Caco-2 (cell line): ENCODE results near the gene ZNF24. TPM values are rescaled to one million over a fixed set of nuclear protein-coding genes. Genes with fewer than 3 reads are reported as not detected.

ENCODE experiments used
- BruUV-seq: library from RNA; stranded (reverse); fragments of 400-500 nt; replicated peaks from 2 replicates; lab custom pipeline; 2021; lab: Mats Ljungman, UMichigan
- CTCF ChIA-PET: fragments of 300-600 bp; sonication (Branson Sonifier 250); formaldehyde crosslinking; loops from one replicate; lab custom pipeline; 2022; ENCODE audit warnings: antibody characterized with exemption; lab: Charles Lee
- POLR2A ChIA-PET: fragments of 300-600 bp; sonication (Branson Sonifier 250); formaldehyde crosslinking; loops from one replicate; lab custom pipeline; 2022; ENCODE audit warnings: antibody characterized with exemption; lab: Charles Lee
- DNase-seq, 2 experiments: peaks; one replicate each; pipeline versions ENCODE4 v3.0.0 to v3.0.0-alpha.2; 2020 to 2022
- H3K27me3 ChIP-seq: replicated peaks from 2 replicates; pipeline ENCODE4 v1.6.0; 2011; ENCODE audit warnings: low read length; ENCODE audit not compliant: control insufficient read depth, insufficient read depth
- H3K36me3 ChIP-seq: 2 replicates; pipeline ENCODE4 v1.5.1; 2011; ENCODE audit warnings: low read length; ENCODE audit not compliant: control insufficient read depth, insufficient read depth
- H3K4me1 ChIP-seq: fragments of 250-450 bp; sonication (Bioruptor Pico); 2 replicates; pipeline ENCODE4 v1.5.1; 2020; ENCODE audit warnings: mild to moderate bottlenecking
- H3K4me3 ChIP-seq: 2 replicates; pipeline ENCODE4 v1.5.1; 2011; ENCODE audit warnings: low read depth, mild to moderate bottlenecking, control low read depth, low read length
- H3K9me3 ChIP-seq: fragments of 250-450 bp; sonication (Bioruptor Pico); 2 replicates; pipeline ENCODE4 v1.5.1; 2020; ENCODE audit warnings: mild to moderate bottlenecking, moderate library complexity
- H3K27ac Mint-ChIP-seq: one replicate; pipeline ENCODE4 v1.8.0; 2022; ENCODE audit warnings: mixed read lengths; ENCODE audit not compliant: unreplicated experiment
- H3K27me3 Mint-ChIP-seq: one replicate; pipeline ENCODE4 v1.8.0; 2022; ENCODE audit warnings: mixed read lengths; ENCODE audit not compliant: insufficient read depth, unreplicated experiment
- H3K36me3 Mint-ChIP-seq: one replicate; pipeline ENCODE4 v1.8.0; 2022; ENCODE audit warnings: mild to moderate bottlenecking, mixed read lengths; ENCODE audit not compliant: insufficient read depth, unreplicated experiment
- H3K4me1 Mint-ChIP-seq: one replicate; pipeline ENCODE4 v1.8.0; 2022; ENCODE audit warnings: low read depth, mixed read lengths; ENCODE audit not compliant: unreplicated experiment
- H3K4me3 Mint-ChIP-seq: one replicate; pipeline ENCODE4 v1.8.0; 2022; ENCODE audit warnings: mild to moderate bottlenecking, moderate library complexity, mixed read lengths; ENCODE audit not compliant: unreplicated experiment
- H3K9me3 Mint-ChIP-seq: one replicate; pipeline ENCODE4 v1.8.0; 2022; ENCODE audit warnings: mixed read lengths; ENCODE audit not compliant: unreplicated experiment
- intact Hi-C: fragments of 100-400 bp; cut with micrococcal nuclease; formaldehyde crosslinking; loops from one replicate; pipeline ENCODE4 v1.10.0; 2022; ENCODE audit not compliant: unreplicated experiment
- total RNA-seq: library from RNA; stranded (reverse); gene quantifications from 2 replicates; pipeline ENCODE4 v1.2.3, GENCODE V29; 2022
- TF ChIP-seq, protein P1 (sequence below), 2 experiments: fragments of 200-600 bp in 1 of 2; IDR thresholded peaks; 1 replicate in 1 of 2; 2 replicates in 1 of 2; pipeline versions ENCODE4 v1.5.1 to v1.8.0; 2011 to 2022; ENCODE audit warnings: antibody characterized with exemption in 1 of 2, control low read depth in 1 of 2, inconsistent platforms in 1 of 2, low read depth in 1 of 2, low read length in 1 of 2, mild to moderate bottlenecking in 1 of 2, moderate library complexity in 1 of 2; ENCODE audit not compliant: insufficient read depth in 1 of 2, severe bottlenecking in 1 of 2, unreplicated experiment in 1 of 2

The ZNF24 gene
- total RNA-seq, 1 experiment from 2014 or later = 21.3 TPM

DNA sequence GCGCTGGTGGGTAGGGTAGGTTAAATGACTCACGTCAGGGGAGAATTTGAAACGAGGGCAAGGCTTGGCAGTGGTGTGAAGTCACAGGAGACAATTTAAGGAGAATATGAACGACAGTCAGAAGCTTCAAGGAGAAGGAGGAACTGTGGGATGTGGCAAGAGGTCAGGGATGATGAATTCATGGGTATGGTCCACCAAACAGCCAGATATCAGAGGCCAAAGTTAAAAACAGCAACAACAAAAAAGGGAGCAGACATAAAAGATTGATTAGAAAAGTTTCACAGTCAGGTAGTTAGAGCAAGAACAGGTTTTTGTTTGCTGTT, 34.3 kb upstream of the ZNF24 start:
- H3K4me3 Mint-ChIP-seq = no peak overlapping the region
- TF ChIP-seq, protein P1, sequence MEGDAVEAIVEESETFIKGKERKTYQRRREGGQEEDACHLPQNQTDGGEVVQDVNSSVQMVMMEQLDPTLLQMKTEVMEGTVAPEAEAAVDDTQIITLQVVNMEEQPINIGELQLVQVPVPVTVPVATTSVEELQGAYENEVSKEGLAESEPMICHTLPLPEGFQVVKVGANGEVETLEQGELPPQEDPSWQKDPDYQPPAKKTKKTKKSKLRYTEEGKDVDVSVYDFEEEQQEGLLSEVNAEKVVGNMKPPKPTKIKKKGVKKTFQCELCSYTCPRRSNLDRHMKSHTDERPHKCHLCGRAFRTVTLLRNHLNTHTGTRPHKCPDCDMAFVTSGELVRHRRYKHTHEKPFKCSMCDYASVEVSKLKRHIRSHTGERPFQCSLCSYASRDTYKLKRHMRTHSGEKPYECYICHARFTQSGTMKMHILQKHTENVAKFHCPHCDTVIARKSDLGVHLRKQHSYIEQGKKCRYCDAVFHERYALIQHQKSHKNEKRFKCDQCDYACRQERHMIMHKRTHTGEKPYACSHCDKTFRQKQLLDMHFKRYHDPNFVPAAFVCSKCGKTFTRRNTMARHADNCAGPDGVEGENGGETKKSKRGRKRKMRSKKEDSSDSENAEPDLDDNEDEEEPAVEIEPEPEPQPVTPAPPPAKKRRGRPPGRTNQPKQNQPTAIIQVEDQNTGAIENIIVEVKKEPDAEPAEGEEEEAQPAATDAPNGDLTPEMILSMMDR (IDR thresholded peaks at IDR 0.05; ENCODE audit: insufficient read depth in 1 of 2, low read depth in 1 of 2, low read length in 1 of 2, severe bottlenecking in 1 of 2, unreplicated experiment in 1 of 2) = no peak
- intact Hi-C loops = no loop called here
- no peaks in the 10 kb centered on the region for H3K9me3 Mint-ChIP-seq
- POLR2A ChIA-PET = no interaction called here
- no TSS peak for BruUV-seq
- H3K4me1 Mint-ChIP-seq = no peaks in the 10 kb centered on the region
- H3K27me3 ChIP-seq = no peaks in the 10 kb centered on the region
- no peaks in the 10 kb centered on the region for H3K36me3 Mint-ChIP-seq
- peaks cover 8% of the 10 kb centered on the region for H3K27me3 Mint-ChIP-seq
- H3K4me1 ChIP-seq = no peaks in the 10 kb centered on the region
- no peaks in the 10 kb centered on the region for H3K9me3 ChIP-seq
- H3K4me3 ChIP-seq = no peak overlapping the region
- no peak for DNase-seq
- CTCF ChIA-PET = interaction anchor here (0.6 kb wide), 1 partner anchor 305 kb away, joined by 3 read pairs; no protein-coding TSS in a partner anchor
- H3K27ac Mint-ChIP-seq = no peak overlapping the region
- no peaks in the 10 kb centered on the region for H3K36me3 ChIP-seq

DNA sequence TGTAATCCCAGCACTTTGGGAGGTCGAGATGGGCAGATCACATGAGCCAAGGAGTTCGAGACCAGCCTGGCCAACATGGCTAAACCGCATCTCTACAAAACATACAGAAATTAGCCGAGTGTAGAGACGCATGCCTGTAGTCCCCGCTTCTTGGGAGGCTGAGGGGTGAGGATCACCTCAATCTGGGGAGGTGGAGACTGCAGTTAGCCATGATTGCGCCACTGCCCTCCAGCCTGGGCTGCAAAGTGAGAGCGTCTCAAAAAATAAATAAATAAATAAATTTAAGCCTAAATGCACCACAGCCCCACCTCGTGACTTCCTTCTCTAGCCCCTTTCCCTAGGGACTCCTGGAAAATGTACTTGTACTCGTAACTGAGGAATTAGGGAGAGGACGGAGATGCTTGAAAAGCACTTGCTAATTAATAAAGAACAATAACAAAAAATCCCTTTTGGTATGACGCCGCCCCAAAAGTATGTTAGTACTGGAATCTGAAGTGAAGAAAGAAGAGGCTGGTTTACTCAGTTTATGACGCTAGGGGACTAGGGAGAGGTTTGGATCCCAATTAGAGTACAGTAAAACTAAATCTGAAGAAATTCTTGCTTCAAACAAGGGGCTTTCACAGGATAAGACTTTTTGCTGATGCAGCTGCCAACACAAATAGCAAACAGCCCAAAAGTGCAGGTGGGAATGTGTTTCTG, 33.8 kb upstream of the ZNF24 start:
- Mint-ChIP-seq H3K27ac (no peak overlapping the region), H3K27me3 (peaks cover 8% of the 10 kb centered on the region), H3K36me3 (no peaks in the 10 kb centered on the region), H3K4me3 (peak overlapping the region; percentile 73), H3K9me3 (no peaks in the 10 kb centered on the region), H3K4me1 (no peaks in the 10 kb centered on the region)
- BruUV-seq = no TSS peak
- ChIA-PET POLR2A (no interaction called here), CTCF (no interaction called here)
- DNase-seq = no peak
- H3K4me3 ChIP-seq = no peak overlapping the region
- H3K4me1 ChIP-seq = no peaks in the 10 kb centered on the region
- TF ChIP-seq, protein P1 (IDR thresholded peaks at IDR 0.05; ENCODE audit: insufficient read depth in 1 of 2, low read depth in 1 of 2, low read length in 1 of 2, severe bottlenecking in 1 of 2, unreplicated experiment in 1 of 2) = no peak
- H3K9me3 ChIP-seq = no peaks in the 10 kb centered on the region
- no peaks in the 10 kb centered on the region for H3K36me3 ChIP-seq
- no peaks in the 10 kb centered on the region for H3K27me3 ChIP-seq
- intact Hi-C loops = no loop called here

DNA sequence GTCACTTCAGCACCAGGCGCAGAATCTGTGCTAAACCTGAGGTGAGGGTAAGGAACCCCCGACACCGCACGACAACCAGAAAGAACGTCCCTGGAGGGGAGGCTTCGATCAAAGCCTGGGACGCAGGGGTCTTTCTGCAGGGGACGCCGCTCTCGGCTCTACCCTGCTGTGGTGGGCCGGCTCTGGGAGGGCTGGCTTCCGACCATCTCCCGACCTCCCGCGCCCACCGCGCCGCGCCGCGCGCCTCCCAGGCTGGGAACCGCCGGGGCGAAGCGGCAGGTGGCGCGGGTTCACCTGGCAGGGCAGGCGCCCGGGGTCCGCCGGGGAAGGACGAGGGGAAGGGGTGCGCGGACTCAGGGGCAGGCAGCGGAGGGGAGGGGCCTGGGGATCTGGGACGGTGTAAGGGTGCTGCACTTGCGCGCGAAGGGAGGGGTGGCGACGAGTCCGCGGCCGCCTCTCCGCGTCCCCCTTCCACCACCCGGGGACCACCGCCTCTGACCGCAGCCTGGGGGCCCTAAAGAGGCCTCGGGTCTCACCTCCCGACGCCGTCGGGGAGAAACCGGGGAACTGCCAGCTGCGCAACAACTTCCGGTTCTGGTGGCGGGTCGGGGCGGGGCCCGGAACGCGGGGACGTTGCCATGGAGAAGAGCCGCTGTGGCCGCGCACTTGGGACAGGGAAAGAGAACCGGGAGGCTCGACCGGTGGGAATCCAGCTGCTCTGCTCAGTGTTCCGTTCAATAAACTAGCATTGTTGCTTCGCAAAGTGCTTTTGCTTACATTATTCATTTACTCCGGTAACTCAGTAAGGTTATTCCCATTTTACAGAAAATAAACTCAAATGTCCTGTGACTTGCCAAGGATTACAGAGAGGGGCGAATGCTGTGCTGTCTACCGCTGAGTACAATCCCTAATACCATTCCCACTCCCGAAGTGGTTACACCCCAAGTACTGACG, 32.8 kb upstream of the ZNF24 start, which contains the start of gene ZNF396:
ZNF396 (minus strand) TSS at position 596 of the 954 bp plus-strand sequence. CDS start 3,045 bp downstream, outside the sequence.
- no peaks in the 10 kb centered on the region for H3K27me3 ChIP-seq
- no peaks in the 10 kb centered on the region for H3K9me3 ChIP-seq
- Mint-ChIP-seq H3K27me3 (peaks cover 8% of the 10 kb centered on the region), H3K9me3 (no peaks in the 10 kb centered on the region), H3K27ac (no peak within 1 kb of the TSS), H3K36me3 (no peaks in the 10 kb centered on the region), H3K4me1 (no peaks in the 10 kb centered on the region), H3K4me3 (peak within 1 kb of the TSS; percentile 73)
- intact Hi-C loops = no loop called here
- no TSS peak for BruUV-seq
- no peaks in the 10 kb centered on the region for H3K4me1 ChIP-seq
- DNase-seq = peak; percentile 47 to 71
- ChIA-PET CTCF (no interaction called here), POLR2A (no interaction called here)
- no peaks in the 10 kb centered on the region for H3K36me3 ChIP-seq
- TF ChIP-seq, protein P1 (IDR thresholded peaks at IDR 0.05; ENCODE audit: insufficient read depth in 1 of 2, low read depth in 1 of 2, low read length in 1 of 2, severe bottlenecking in 1 of 2, unreplicated experiment in 1 of 2) = no peak
- peak within 1 kb of the TSS; percentile 64 for H3K4me3 ChIP-seq
